A549 (cell line): ENCODE data around the gene ZHX3. TPM values are rescaled to one million over a fixed set of nuclear protein-coding genes. Genes with fewer than 3 reads are reported as not detected.

Source experiments
- ATAC-seq, 2 experiments: fragments of 200-7000 bp in 1 of 2; fragments of >200 bp in 1 of 2; cut with Nextera tagmentation in 1 of 2; cut with Tn5 transposase in 1 of 2; 3 replicates each; pipeline versions ENCODE4 v1.8.0 to v1.9.1; 2018 to 2020; ENCODE audit warnings: mild to moderate bottlenecking in 1 of 2, moderate library complexity in 1 of 2
- CTCF ChIA-PET: fragments of 300-600 bp; sonication (Branson Sonifier 250); formaldehyde crosslinking; extraction: SDS; loops from one replicate; lab custom pipeline; 2021; ENCODE audit warnings: antibody characterized with exemption, inconsistent platforms; lab: Yijun Ruan, JAX
- POLR2A ChIA-PET: fragments of 350-600 bp; formaldehyde crosslinking; extraction: SDS; loops from one replicate; lab custom pipeline; 2021; ENCODE audit warnings: antibody characterized with exemption, inconsistent platforms; lab: Yijun Ruan, JAX
- DNase-seq, 2 experiments: peaks; one replicate each; pipeline versions ENCODE4 v3.0.0 to v3.0.0-alpha.2; 2011 to 2016; ENCODE audit warnings: low read depth in 1 of 2, low spot score in 1 of 2
- FAIRE-seq: peaks from 2 replicates; lab custom pipeline; 2011; peaks lifted over from hg19 to GRCh38; lab: Jason Lieb, UNC
- H3K27ac ChIP-seq, 2 experiments: fragments of >200 bp; sonication (Bioruptor Twin); formaldehyde crosslinking; 3 replicates each; pipeline ENCODE4 v1.5.1; 2016 to 2017
- H3K4me1 ChIP-seq: fragments of >200 bp; sonication (Bioruptor Twin); formaldehyde crosslinking; 3 replicates; pipeline ENCODE4 v1.6.1; 2016
- H3K4me2 ChIP-seq: fragments of >200 bp; sonication (Bioruptor Twin); formaldehyde crosslinking; 3 replicates; pipeline ENCODE4 v1.6.1; 2016
- H3K4me3 ChIP-seq: fragments of >200 bp; sonication (Bioruptor Twin); formaldehyde crosslinking; 3 replicates; pipeline ENCODE4 v1.5.1; 2016
- H3K9me3 ChIP-seq: fragments of >200 bp; sonication (Bioruptor Twin); formaldehyde crosslinking; 3 replicates; pipeline ENCODE4 v1.6.1; 2016
- CBX2 ChIP-seq: fragments of 200-600 bp; sonication (generic); IDR thresholded peaks from 2 replicates; pipeline ENCODE4 v1.6.1; 2016; ENCODE audit warnings: low read depth, mild to moderate bottlenecking, borderline replicate concordance
- CBX8 ChIP-seq: fragments of 200-600 bp; sonication (generic); IDR thresholded peaks from 2 replicates; pipeline ENCODE4 v1.6.1; 2016
- CEBPB ChIP-seq, 2 experiments: fragments of >200 bp in 1 of 2; sonication (Bioruptor Twin) in 1 of 2; formaldehyde crosslinking in 1 of 2; IDR thresholded peaks; 2 replicates each; pipeline ENCODE4 v1.6.1; 2012 to 2016
- CHD2 ChIP-seq: fragments of 150-350 bp; IDR thresholded peaks from 2 replicates; pipeline ENCODE4 v1.6.1; 2014; ENCODE audit warnings: low read length; ENCODE audit not compliant: partially characterized antibody
- CTCF ChIP-seq: fragments of >200 bp; sonication (Bioruptor Twin); formaldehyde crosslinking; IDR thresholded peaks from 3 replicates; pipeline ENCODE4 v1.5.1; 2016
- ELK1 ChIP-seq: fragments of 150-350 bp; IDR thresholded peaks from 2 replicates; pipeline ENCODE4 v1.6.1; 2014; ENCODE audit warnings: low read depth, mild to moderate bottlenecking, low read length
- EP300 ChIP-seq, 2 experiments: fragments of >200 bp; sonication (Bioruptor Twin); formaldehyde crosslinking; IDR thresholded peaks; 2 replicates in 1 of 2; 3 replicates in 1 of 2; pipeline ENCODE4 v1.6.1; 2016 to 2017
- ESRRA ChIP-seq: fragments of 150-350 bp; IDR thresholded peaks from 2 replicates; pipeline ENCODE4 v1.6.1; 2014; ENCODE audit warnings: mild to moderate bottlenecking, low read length, borderline replicate concordance
- GATA3 ChIP-seq: IDR thresholded peaks from 2 replicates; pipeline ENCODE4 v1.6.1; 2012; ENCODE audit warnings: borderline replicate concordance
- HMGXB4 ChIP-seq: fragments of 250-450 bp; sonication (Bioruptor Pico); IDR thresholded peaks from 2 replicates; pipeline ENCODE4 v1.5.0; 2021; ENCODE audit warnings: mild to moderate bottlenecking, moderate library complexity, borderline replicate concordance
- HOXB13 ChIP-seq: fragments of 250-450 bp; sonication (Bioruptor Pico); IDR thresholded peaks from 2 replicates; pipeline ENCODE4 v1.5.0; 2020; ENCODE audit warnings: low read depth, mild to moderate bottlenecking, moderate library complexity
- MAX ChIP-seq: IDR thresholded peaks from 2 replicates; pipeline ENCODE4 v1.6.1; 2012
- POLR2AphosphoS2 ChIP-seq: conservative IDR thresholded peaks from 2 replicates; pipeline ENCODE4 v1.6.1; 2012; ENCODE audit warnings: low read length, improper control_type of control experiment, inconsistent platforms
- RCOR1 ChIP-seq: fragments of 150-350 bp; IDR thresholded peaks from 2 replicates; pipeline ENCODE4 v1.6.1; 2014; ENCODE audit warnings: antibody characterized with exemption, low read length, low read depth
- SMC3 ChIP-seq: fragments of >200 bp; sonication (Bioruptor Twin); formaldehyde crosslinking; IDR thresholded peaks from 3 replicates; pipeline ENCODE4 v1.6.1; 2018; ENCODE audit warnings: inconsistent platforms
- SREBF2 ChIP-seq: fragments of 450-650 bp; IDR thresholded peaks from 2 replicates; pipeline ENCODE4 v1.6.1; 2014; ENCODE audit warnings: mild to moderate bottlenecking, moderate library complexity
- ZC3H11A ChIP-seq: fragments of 450-650 bp; IDR thresholded peaks from 2 replicates; pipeline ENCODE4 v1.6.1; 2014; ENCODE audit warnings: antibody characterized with exemption, mild to moderate bottlenecking
- WGBS: methylation state at CpG from one replicate; pipeline ENCODE4 v1.1.6; 2017; ENCODE audit errors: missing lambda C conversion rate; 5-methylcytosine and 5-hydroxymethylcytosine counted together
- polyA plus RNA-seq, 4 experiments: library from polyadenylated mRNA; depleted of rRNA in 3 of 4; stranded (reverse); fragments of >200 nt; fragmentation: RNase III in 1 of 4; extraction: RNeasy Plus Mini Kit Qiagen cat#74134 plus additional on column Dnase treatment in 1 of 4; gene quantifications; 2 replicates in 3 of 4; 3 replicates in 1 of 4; pipeline ENCODE4 v1.2.3, GENCODE V29; 2011 to 2017
- TF ChIP-seq, protein P1 (sequence below): fragments of >200 bp; sonication (Bioruptor Twin); formaldehyde crosslinking; IDR thresholded peaks from 2 replicates; pipeline ENCODE4 v1.6.1; 2016

Gene ZHX3
- polyA plus RNA-seq, 2 of the 4 experiments (the other 2 are of a cell fraction): 3.6 to 4.1 TPM

DNA sequence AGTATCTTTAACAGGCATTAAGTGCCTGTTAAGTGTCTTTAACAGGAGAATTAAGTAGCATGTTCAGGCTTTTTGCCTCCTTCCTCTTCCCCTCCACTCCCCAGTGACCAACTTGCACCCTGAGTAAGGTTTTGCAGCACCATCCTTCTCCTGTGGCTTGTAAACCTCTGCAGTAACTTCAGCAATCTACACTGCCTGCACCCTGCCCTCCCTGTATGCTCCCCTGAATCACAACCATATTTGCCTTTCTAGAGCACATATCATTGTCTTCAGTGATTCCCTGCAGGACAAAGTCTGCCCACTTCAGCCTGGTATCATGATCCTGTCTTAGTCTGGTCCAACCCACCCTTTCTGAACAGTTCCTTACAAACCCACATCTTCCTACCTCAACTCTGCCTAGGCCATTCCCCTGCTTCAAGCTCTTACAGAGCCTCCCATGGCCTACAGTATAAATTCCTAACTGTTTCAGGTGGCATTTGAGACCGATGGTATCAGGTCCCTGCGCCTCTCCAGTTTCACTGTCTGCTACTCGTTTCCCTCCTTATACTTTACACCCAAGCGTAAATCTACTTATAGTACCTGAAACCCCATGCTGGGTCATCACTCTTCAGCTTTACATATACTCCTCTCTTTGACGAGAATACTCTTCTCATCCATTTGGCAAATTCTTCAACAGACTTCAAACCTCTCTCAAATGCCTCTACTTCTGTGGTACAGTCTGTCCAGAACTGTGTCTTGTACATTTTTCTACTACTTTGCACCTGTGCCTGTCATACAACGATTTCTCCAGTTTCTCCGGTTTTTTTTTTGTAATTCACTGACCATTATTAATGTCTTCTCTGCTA, 69.8 kb downstream of the ZHX3 start:
- Histone ChIP-seq H3K27ac (no peak overlapping the region; a peak in 1 of 6 replicates), H3K9me3 (no peaks in the 10 kb centered on the region), H3K4me3 (no peak overlapping the region), H3K4me2 (no peak overlapping the region), H3K4me1 (peaks cover 6% of the 10 kb centered on the region; the same call in 2 of the 3 replicates)
- POLR2A ChIA-PET: no interaction called here
- no peak for TF ChIP-seq MAX
- TF ChIP-seq EP300 (IDR thresholded peaks at IDR 0.05): no peak
- TF ChIP-seq ZC3H11A: no peak
- no peak for TF ChIP-seq SMC3
- no peak for TF ChIP-seq CBX2
- TF ChIP-seq CTCF: no peak
- no peak for TF ChIP-seq SREBF2
- TF ChIP-seq HMGXB4 (CRISPR knock-in tag): no peak
- TF ChIP-seq RCOR1: no peak
- no peak for TF ChIP-seq CBX8
- no peak for TF ChIP-seq HOXB13
- no peak for TF ChIP-seq ESRRA
- ATAC-seq (no peak), FAIRE-seq (no peak), DNase-seq (no peak)
- 77% methylated on average over 7 of the region's 7 CpGs for WGBS
- CTCF ChIA-PET: interaction anchor here (0.7 to 2.0 kb wide), 6 partner anchors 16 to 153 kb away, joined by 3 to 5 read pairs (median 4); partner anchors contain the start of gene LPIN3

GRCh38 chr20:41245086-41245707, 72.3 kb downstream of the ZHX3 start:
- no peaks in the 10 kb centered on the region for H3K9me3 ChIP-seq
- FAIRE-seq (no peak), DNase-seq (no peak), ATAC-seq (no peak)
- no peak overlapping the region for H3K4me3 ChIP-seq
- H3K27ac ChIP-seq: no peak overlapping the region
- H3K4me1 ChIP-seq: peaks cover 6% of the 10 kb centered on the region; the same call in 2 of the 3 replicates
- CTCF ChIA-PET: interaction anchor here (0.8 to 1.8 kb wide), 5 partner anchors 12 to 95 kb away, joined by 4 to 6 read pairs (median 4); partner anchors contain the start of gene LPIN3
- no peak overlapping the region for H3K4me2 ChIP-seq
- WGBS: 8% methylated on average over 2 of the region's 2 CpGs
- POLR2A ChIA-PET: no interaction called here
- TF ChIP-seq, protein P1, sequence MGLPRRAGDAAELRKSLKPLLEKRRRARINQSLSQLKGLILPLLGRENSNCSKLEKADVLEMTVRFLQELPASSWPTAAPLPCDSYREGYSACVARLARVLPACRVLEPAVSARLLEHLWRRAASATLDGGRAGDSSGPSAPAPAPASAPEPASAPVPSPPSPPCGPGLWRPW: no peak
- TF ChIP-seq CTCF (no peak), GATA3 (no peak), CEBPB (IDR thresholded peaks at IDR 0.05) (no peak), CHD2 (no peak), POLR2AphosphoS2 (no peak), ELK1 (no peak), MAX (no peak)
- TF ChIP-seq, all 56 proteins: peak for 0
